Measurements from ENCODE around the gene VENTX. TPM values are rescaled to one million over a fixed set of nuclear protein-coding genes. Genes with fewer than 3 reads are reported as not detected.

The VENTX gene
- total and polyA plus RNA-seq, 10 of the 15 experiments (the other 5 are each of a cell fraction or from before 2014, with no cell fraction given) = 0.05 TPM; not detected in 9

GRCh38 chr10:133241501-133242205, 4.0 kb downstream of the VENTX start:
- no TSS peak for BruUV-seq (replicated peaks)
- Histone ChIP-seq H3K79me2 (ENCODE audit: control insufficient read depth, insufficient read depth, low read length) (no peaks in the 10 kb centered on the region), H3K27me3 (replicated peaks in 1 of 2; ENCODE audit: control insufficient read depth in 2 of 2, insufficient read depth in 2 of 2, low read length in 1 of 2) (peaks cover 0 to 1% of the 10 kb centered on the region in 2 experiments; a peak in 2 of 4 replicates), H3K9ac (ENCODE audit: control insufficient read depth, insufficient read depth, low read length) (no peak overlapping the region), H3K4me3 (peak overlapping the region; percentile 15; the same call in 1 of the 2 replicates), H2AFZ (ENCODE audit: control insufficient read depth, low read depth, low read length) (no peak overlapping the region), H3K9me3 (replicated peaks; ENCODE audit: control insufficient read depth, insufficient read depth, low read length) (no peaks in the 10 kb centered on the region), H4K20me1 (ENCODE audit: control insufficient read depth, insufficient read depth) (no peaks in the 10 kb centered on the region; the same call in 1 of the 2 replicates), H3K27ac (ENCODE audit: control insufficient read depth, insufficient read depth) (no peak overlapping the region), H3K4me1 (ENCODE audit: control insufficient read depth, insufficient read depth, low read length) (peaks cover 15% of the 10 kb centered on the region), H3K4me2 (ENCODE audit: control insufficient read depth, insufficient read depth) (peak overlapping the region; percentile 64), H3K36me3 (ENCODE audit: control insufficient read depth in 2 of 2, insufficient read depth in 2 of 2, low read length in 1 of 2) (no peaks in the 10 kb centered on the region)
- in situ Hi-C loops (cut with MboI) = no loop called here
- 5% methylated on average over 24 of the region's 25 CpGs for WGBS (ENCODE audit: insufficient coverage, insufficient replicate concordance, low lambda C conversion rate, missing lambda C conversion rate)
- SMC1A ChIA-PET (ENCODE audit: uncharacterized antibody, unreplicated experiment) = interaction anchor here (0.9 kb wide), 1 partner anchor 17 kb away, joined by 3 read pairs; no protein-coding TSS in a partner anchor
- POLR2A ChIA-PET = no interaction called here
- RAD21 ChIA-PET (ENCODE audit: unreplicated experiment) = no interaction called here
- DNase-seq (ENCODE audit: low read depth, low spot score) (no peak), FAIRE-seq (peak; percentile 74), ATAC-seq (peak; percentile 68)
- intact Hi-C loops (cut with micrococcal nuclease; ENCODE audit: unreplicated experiment) = no loop called here
- CTCF ChIA-PET = no interaction called here
- peak; percentile 66; the same call in 1 of the 2 replicates for TF ChIP-seq TCF12 (IDR thresholded peaks at IDR 0.05; ENCODE audit: low read depth, low read length)
- TF ChIP-seq CTCF (IDR thresholded peaks at IDR 0.05 in 2 of 3, conservative IDR thresholded peaks at IDR 0.05 in 1 of 3; ENCODE audit: control insufficient read depth in 2 of 3, extremely low read depth in 1 of 3, insufficient read depth in 1 of 3, low read depth in 3 of 3, low read length in 3 of 3) = no peak
- 0 out of 2 replicates have a peak, but pooled peaks have one; percentile 25 for TF ChIP-seq MXI1 (IDR thresholded peaks at IDR 0.05; ENCODE audit: low read depth, low read length)
- no peak for TF ChIP-seq ZNF274 (IDR thresholded peaks at IDR 0.05; ENCODE audit: insufficient read depth, insufficient read length)
